ENCODE measurements around the gene MTTP. TPM values are rescaled to one million over a fixed set of nuclear protein-coding genes. Genes with fewer than 3 reads are reported as not detected.

Gene MTTP
- total and polyA plus RNA-seq, 12 donors, result 0.16 to 0.98 (median 0.31) TPM; not detected in 1

- DNase-seq, result no peak
- Histone ChIP-seq H3K27ac (no peak overlapping the region), H3K27me3 (no peaks in the 10 kb centered on the region), H3K4me1 (replicated peaks in 1 of 2) (peaks cover 9 to 20% of the 10 kb centered on the region in 2 donors), H3K9me3 (replicated peaks in 1 of 3) (no peaks in the 10 kb centered on the region), H3K36me3 (replicated peaks in 1 of 2) (no peaks in the 10 kb centered on the region), H3K4me3 (no peak overlapping the region)
- intact Hi-C loops (cut with DNase I), result no loop called here
- WGBS, 4 donors, result 71 to 82% (median 78%) methylated on average over 1 of the region's 1 CpG
- TF ChIP-seq POLR2A (IDR thresholded peaks at IDR 0.05), result no peak
- TF ChIP-seq, protein P1, sequence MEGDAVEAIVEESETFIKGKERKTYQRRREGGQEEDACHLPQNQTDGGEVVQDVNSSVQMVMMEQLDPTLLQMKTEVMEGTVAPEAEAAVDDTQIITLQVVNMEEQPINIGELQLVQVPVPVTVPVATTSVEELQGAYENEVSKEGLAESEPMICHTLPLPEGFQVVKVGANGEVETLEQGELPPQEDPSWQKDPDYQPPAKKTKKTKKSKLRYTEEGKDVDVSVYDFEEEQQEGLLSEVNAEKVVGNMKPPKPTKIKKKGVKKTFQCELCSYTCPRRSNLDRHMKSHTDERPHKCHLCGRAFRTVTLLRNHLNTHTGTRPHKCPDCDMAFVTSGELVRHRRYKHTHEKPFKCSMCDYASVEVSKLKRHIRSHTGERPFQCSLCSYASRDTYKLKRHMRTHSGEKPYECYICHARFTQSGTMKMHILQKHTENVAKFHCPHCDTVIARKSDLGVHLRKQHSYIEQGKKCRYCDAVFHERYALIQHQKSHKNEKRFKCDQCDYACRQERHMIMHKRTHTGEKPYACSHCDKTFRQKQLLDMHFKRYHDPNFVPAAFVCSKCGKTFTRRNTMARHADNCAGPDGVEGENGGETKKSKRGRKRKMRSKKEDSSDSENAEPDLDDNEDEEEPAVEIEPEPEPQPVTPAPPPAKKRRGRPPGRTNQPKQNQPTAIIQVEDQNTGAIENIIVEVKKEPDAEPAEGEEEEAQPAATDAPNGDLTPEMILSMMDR (IDR thresholded peaks at IDR 0.05), result no peak
Measured at GRCh38 chr4:99665983-99666382, 91.4 kb downstream of the MTTP start.

GRCh38 chr4:99668472-99668871 lies 93.8 kb downstream of the MTTP start:
- intact Hi-C loops (cut with DNase I), result no loop called here
- DNase-seq, result peak; percentile 61 to 88 (median 75)
- 33 to 51% (median 42%) methylated on average over 1 of the region's 1 CpG for WGBS, 4 donors
- Histone ChIP-seq H3K36me3 (replicated peaks in 1 of 2) (no peaks in the 10 kb centered on the region), H3K4me1 (replicated peaks in 1 of 2) (peaks cover 8 to 20% of the 10 kb centered on the region in 2 donors), H3K9me3 (replicated peaks in 1 of 3) (no peaks in the 10 kb centered on the region), H3K4me3 (no peak overlapping the region), H3K27ac (peak overlapping the region in 4 of 5 donors; percentile 36 to 81 (median 76)), H3K27me3 (no peaks in the 10 kb centered on the region)
- TF ChIP-seq, protein P1 (IDR thresholded peaks at IDR 0.05), result no peak
- no peak for TF ChIP-seq POLR2A (IDR thresholded peaks at IDR 0.05)

- TF ChIP-seq, protein P1 (IDR thresholded peaks at IDR 0.05), result no peak
- no peak for TF ChIP-seq POLR2A (IDR thresholded peaks at IDR 0.05)
- H3K4me1 ChIP-seq (replicated peaks in 1 of 2), result peaks cover 8 to 20% of the 10 kb centered on the region in 2 donors
- intact Hi-C loops (cut with DNase I), result no loop called here
- no peaks in the 10 kb centered on the region for H3K27me3 ChIP-seq
- peak overlapping the region in 4 of 5 donors; percentile 40 to 81 (median 76) for H3K27ac ChIP-seq
- no peaks in the 10 kb centered on the region for H3K36me3 ChIP-seq (replicated peaks in 1 of 2)
- no peaks in the 10 kb centered on the region for H3K9me3 ChIP-seq (replicated peaks in 1 of 3)
- DNase-seq, result no peak
- no peak overlapping the region for H3K4me3 ChIP-seq
- WGBS, 4 donors, result 88 to 93% (median 91%) methylated on average over 1 of the region's 1 CpG
Measured at GRCh38 chr4:99669084-99669483, 94.5 kb downstream of the MTTP start.

DNA sequence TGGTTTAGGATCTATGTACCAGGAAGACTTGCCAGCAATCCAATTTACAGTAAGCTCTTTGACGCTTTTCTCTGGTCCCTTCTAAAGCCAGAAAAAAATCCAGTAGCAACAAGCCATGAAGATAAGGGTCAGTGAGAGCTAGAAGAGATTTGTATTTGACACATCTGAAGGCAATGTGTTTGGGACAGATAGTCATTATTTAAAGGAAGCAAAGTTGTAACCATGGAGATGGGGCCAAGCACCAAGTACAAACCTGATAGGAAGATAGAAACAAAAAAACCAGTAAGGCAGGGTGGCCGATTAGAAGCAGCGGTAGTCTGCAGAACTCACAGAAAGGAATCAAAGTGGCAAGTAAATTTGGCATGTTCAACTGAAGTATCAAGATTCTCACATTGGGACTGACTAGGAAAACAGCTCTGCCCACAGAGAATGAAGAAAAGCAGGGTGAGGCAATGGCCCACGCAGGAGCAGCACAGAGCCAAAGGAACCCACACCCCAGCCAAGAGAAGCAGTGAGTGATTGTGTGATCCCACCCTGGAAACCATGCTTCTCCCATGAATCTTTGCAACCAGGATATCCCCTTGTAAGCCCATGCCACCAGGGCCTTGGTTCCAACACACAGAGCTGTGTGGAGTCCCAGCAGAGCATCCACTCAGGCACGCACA lies 95.9 kb downstream of the MTTP start:
- no peak for DNase-seq
- no peak for TF ChIP-seq POLR2A (IDR thresholded peaks at IDR 0.05)
- TF ChIP-seq, protein P1 (IDR thresholded peaks at IDR 0.05), result no peak
- Histone ChIP-seq H3K27me3 (no peaks in the 10 kb centered on the region), H3K27ac (no peak overlapping the region), H3K9me3 (replicated peaks in 1 of 3) (no peaks in the 10 kb centered on the region), H3K36me3 (replicated peaks in 1 of 2) (no peaks in the 10 kb centered on the region), H3K4me1 (replicated peaks in 1 of 2) (peaks cover 8 to 17% of the 10 kb centered on the region in 2 donors), H3K4me3 (no peak overlapping the region)
- intact Hi-C loops (cut with DNase I), result no loop called here
- 79 to 90% (median 86%) methylated on average over 5 of the region's 5 CpGs for WGBS, 4 donors

Other genes with a start within 250 kb of the MTTP start
- 1 to 10 TPM in 5 of 9 donors, under 1 TPM in 4; 0.32 to 3.6 (median 1.1) TPM for gene ADH1C, start 222.1 kb upstream of the MTTP start, total RNA-seq
- gene ADH1C, start 222.1 kb upstream of the MTTP start, polyA plus RNA-seq, result 1 to 10 TPM in 2 of 3 donors, under 1 TPM in 1; 0.51 to 3.4 (median 1.5) TPM
- not detected for gene ADH7, start 139.5 kb upstream of the MTTP start, total RNA-seq
- under 1 TPM in 1 of 3 donors, not detected in 2; 0.13 TPM for gene ADH7, start 139.5 kb upstream of the MTTP start, polyA plus RNA-seq
- not detected for gene C4orf17, start 63.8 kb upstream of the MTTP start, total RNA-seq
- not detected for gene C4orf17, start 63.8 kb upstream of the MTTP start, polyA plus RNA-seq
- gene TRMT10A, start 10.8 kb upstream of the MTTP start, total RNA-seq, result 10 to 100 TPM in 1 of 9 donors, 1 to 10 TPM in 8; 2.1 to 20.4 (median 6.4) TPM
- 10 to 100 TPM in 1 of 3 donors, 1 to 10 TPM in 2; 3.7 to 15.1 (median 4.1) TPM for gene TRMT10A, start 10.8 kb upstream of the MTTP start, polyA plus RNA-seq
- gene C4orf54, start 83.0 kb downstream of the MTTP start, total RNA-seq, result under 1 TPM in 8 of 9 donors, not detected in 1; under 0.01 to 0.37 (median 0.12) TPM
- under 1 TPM; 0.03 to 0.09 (median 0.08) TPM for gene C4orf54, start 83.0 kb downstream of the MTTP start, polyA plus RNA-seq
- 1 to 10 TPM in 8 of 9 donors, under 1 TPM in 1; 0.42 to 3.7 (median 1.8) TPM for gene DAPP1, start 242.0 kb downstream of the MTTP start, total RNA-seq
- gene DAPP1, start 242.0 kb downstream of the MTTP start, polyA plus RNA-seq, result 1 to 10 TPM in 1 of 3 donors, under 1 TPM in 2; 0.51 to 1.2 (median 0.88) TPM

All from adrenal gland (tissue), 12 donors.